Common myeloid progenitor, CD34-positive (primary cell): Measurements from ENCODE around the gene MARK3.

Experiments used
- CTCF ChIA-PET: fragments of 350-600 bp; sonication (Branson Sonifier 250); formaldehyde crosslinking; loops from one replicate; lab custom pipeline; 2021; ENCODE audit warnings: antibody characterized with exemption; lab: Charles Lee
- POLR2A ChIA-PET: fragments of 350-600 bp; sonication (Branson Sonifier 250); formaldehyde crosslinking; loops from one replicate; lab custom pipeline; 2021; ENCODE audit warnings: antibody characterized with exemption; lab: Charles Lee
- DNase-seq, 3 donors: peaks; one replicate each; pipeline versions ENCODE4 v3.0.0 to v3.0.0-alpha.2; 2013
- H3K27ac ChIP-seq, 2 experiments: 1 replicate in 1 of 2; 2 replicates in 1 of 2; pipeline ENCODE4 v1.7.0; 2013; ENCODE audit warnings: inconsistent platforms in 2 of 2, low read length in 2 of 2, mild to moderate bottlenecking in 2 of 2, low read depth in 1 of 2, moderate library complexity in 1 of 2; ENCODE audit not compliant: severe bottlenecking in 2 of 2, insufficient read depth in 1 of 2, poor library complexity in 1 of 2
- H3K27me3 ChIP-seq, 5 experiments: replicated peaks in 2 of 5; 1 replicate in 3 of 5; 2 replicates in 2 of 5; pipeline versions ENCODE4 v1.6.1 to v1.7.0; 2013; ENCODE audit warnings: low read length in 4 of 5, mild to moderate bottlenecking in 2 of 5, moderate library complexity in 2 of 5, inconsistent platforms in 1 of 5; ENCODE audit not compliant: insufficient read depth in 5 of 5, control insufficient read depth in 4 of 5
- H3K36me3 ChIP-seq, 4 experiments: 1 replicate in 2 of 4; 2 replicates in 2 of 4; pipeline versions ENCODE4 v1.6.1 to v1.7.0; 2013; ENCODE audit warnings: low read length in 3 of 4, control low read depth in 1 of 4, mild to moderate bottlenecking in 1 of 4; ENCODE audit not compliant: control insufficient read depth in 4 of 4, insufficient read depth in 4 of 4
- H3K4me1 ChIP-seq, 4 experiments: 1 replicate in 3 of 4; 2 replicates in 1 of 4; pipeline versions ENCODE4 v1.6.1 to v1.7.1; 2013; ENCODE audit warnings: low read length in 3 of 4, mild to moderate bottlenecking in 3 of 4, control low read depth in 1 of 4, inconsistent platforms in 1 of 4, moderate library complexity in 1 of 4; ENCODE audit not compliant: control insufficient read depth in 4 of 4, insufficient read depth in 4 of 4; ENCODE audit errors: control extremely low read depth in 1 of 4
- H3K4me3 ChIP-seq, 7 experiments: 1 replicate in 4 of 7; 2 replicates in 3 of 7; pipeline versions ENCODE4 v1.5.1 to v1.7.0; 2013; ENCODE audit warnings: mild to moderate bottlenecking in 7 of 7, low read length in 6 of 7, moderate library complexity in 6 of 7, inconsistent platforms in 2 of 7, low read depth in 2 of 7, control low read depth in 1 of 7; ENCODE audit not compliant: insufficient read depth in 4 of 7, control insufficient read depth in 1 of 7; ENCODE audit errors: extremely low read depth in 1 of 7
- H3K9me3 ChIP-seq, 5 experiments: 1 replicate in 4 of 5; 2 replicates in 1 of 5; pipeline versions ENCODE4 v1.6.1 to v1.7.1; 2013; ENCODE audit warnings: low read length in 4 of 5, mild to moderate bottlenecking in 2 of 5, inconsistent platforms in 1 of 5, low read depth in 1 of 5, moderate library complexity in 1 of 5; ENCODE audit not compliant: control insufficient read depth in 4 of 5, insufficient read depth in 2 of 5; ENCODE audit errors: control extremely low read depth in 1 of 5
- WGBS: methylation state at CpG from one replicate; pipeline ENCODE4 v1.1.5; 2013; ENCODE audit not compliant: insufficient coverage; 5-methylcytosine and 5-hydroxymethylcytosine counted together

The MARK3 gene

DNA sequence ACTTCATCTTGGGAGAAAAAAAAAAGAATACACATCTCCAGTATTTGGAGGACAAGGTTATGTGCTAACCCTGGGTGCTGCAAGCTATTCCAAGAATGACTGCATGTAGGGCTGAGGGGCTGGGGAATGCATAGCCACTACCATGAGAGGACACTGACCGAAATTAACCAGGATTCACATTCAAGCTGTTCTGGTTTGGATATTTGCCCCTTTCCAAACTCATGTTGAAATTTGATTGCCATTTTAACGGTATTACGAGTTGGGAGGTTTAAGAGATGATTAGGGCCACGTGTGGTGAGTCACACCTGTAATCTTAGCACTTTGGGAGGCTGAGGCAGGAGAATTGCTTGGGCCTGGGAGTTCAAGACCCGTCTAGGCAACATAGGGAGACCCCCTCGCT lies 18.5 kb upstream of the MARK3 start:
- Histone ChIP-seq H3K4me3 (no peak overlapping the region), H3K36me3 (no peaks in the 10 kb centered on the region), H3K27me3 (no peaks in the 10 kb centered on the region), H3K27ac (no peak overlapping the region), H3K4me1 (no peaks in the 10 kb centered on the region), H3K9me3 (peaks cover 0 to 8% (median 4%) of the 10 kb centered on the region in 5 experiments)
- WGBS = 100% methylated on average over 4 of the region's 6 CpGs
- DNase-seq = no peak
- POLR2A ChIA-PET = interaction anchor here (1.7 kb wide), 1 partner anchor 18 kb away, joined by 3 read pairs; the partner anchor contains the start of gene MARK3
- CTCF ChIA-PET = interaction anchor here (1.4 kb wide), 1 partner anchor 11 kb away, joined by 5 read pairs; no protein-coding TSS in a partner anchor

DNA sequence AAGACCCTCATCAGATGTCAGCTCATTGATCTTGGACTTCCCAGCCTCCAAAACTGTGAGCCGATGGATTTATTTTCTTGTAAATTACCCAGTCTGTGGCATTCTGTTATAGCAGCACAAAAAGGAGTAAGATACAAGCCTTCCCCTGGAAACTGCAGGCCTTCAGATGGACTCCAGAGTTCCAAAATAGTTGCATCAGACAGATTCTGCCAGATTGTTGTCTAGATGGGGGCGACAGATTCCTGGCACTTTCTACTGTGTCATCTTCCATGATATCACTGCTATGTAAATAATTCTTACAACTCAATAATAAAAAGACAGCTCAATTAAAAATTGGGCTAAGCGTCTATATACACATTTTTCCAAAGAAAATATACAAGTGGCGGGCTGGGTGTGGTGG lies 17.2 kb upstream of the MARK3 start:
- Histone ChIP-seq H3K4me1 (no peaks in the 10 kb centered on the region), H3K36me3 (no peaks in the 10 kb centered on the region), H3K27ac (no peak overlapping the region), H3K9me3 (peaks cover 0 to under 1% (median 0%) of the 10 kb centered on the region in 5 experiments), H3K4me3 (no peak overlapping the region), H3K27me3 (no peaks in the 10 kb centered on the region)
- no peak for DNase-seq
- ChIA-PET CTCF (interaction anchor here (0.5 to 1.4 kb wide), 4 partner anchors 10 to 64 kb away, joined by 3 to 5 read pairs (median 4); no protein-coding TSS in a partner anchor), POLR2A (interaction anchor here (1.7 kb wide), 1 partner anchor 17 kb away, joined by 3 read pairs; the partner anchor contains the start of gene MARK3)
- 100% methylated on average over 2 of the region's 4 CpGs for WGBS

DNA sequence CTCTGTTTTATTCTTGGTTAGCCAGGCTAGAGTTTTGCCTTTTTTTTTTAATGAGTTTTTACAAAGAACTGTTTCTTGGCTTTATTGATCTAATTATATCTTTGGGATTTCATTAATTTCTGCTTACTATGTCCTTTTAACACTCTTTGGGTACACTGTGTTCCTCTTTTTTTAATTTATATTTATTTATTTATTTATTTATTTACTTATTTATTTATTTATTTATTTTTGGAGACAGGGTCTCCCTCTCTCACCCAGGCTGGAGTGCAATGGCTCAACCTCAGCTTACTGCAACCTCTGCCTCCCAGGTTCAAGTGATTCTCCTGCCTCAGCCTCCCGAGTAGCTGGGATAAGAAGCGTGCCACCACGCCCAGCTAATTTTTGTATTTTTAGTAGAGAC lies 15.1 kb upstream of the MARK3 start:
- no peak overlapping the region for H3K4me3 ChIP-seq
- POLR2A ChIA-PET = interaction anchor here (0.6 kb wide), 2 partner anchors 17 to 32 kb away, joined by 3 to 5 read pairs; no protein-coding TSS in a partner anchor
- H3K27me3 ChIP-seq = no peaks in the 10 kb centered on the region
- CTCF ChIA-PET = interaction anchor here (0.6 to 1.5 kb wide), 6 partner anchors 9 to 575 kb away, joined by 3 to 7 read pairs (median 3); no protein-coding TSS in a partner anchor
- DNase-seq = no peak
- H3K9me3 ChIP-seq = no peaks in the 10 kb centered on the region
- WGBS = 88% methylated on average over 3 of the region's 3 CpGs
- no peak overlapping the region for H3K27ac ChIP-seq
- H3K4me1 ChIP-seq = no peaks in the 10 kb centered on the region
- no peaks in the 10 kb centered on the region for H3K36me3 ChIP-seq

DNA sequence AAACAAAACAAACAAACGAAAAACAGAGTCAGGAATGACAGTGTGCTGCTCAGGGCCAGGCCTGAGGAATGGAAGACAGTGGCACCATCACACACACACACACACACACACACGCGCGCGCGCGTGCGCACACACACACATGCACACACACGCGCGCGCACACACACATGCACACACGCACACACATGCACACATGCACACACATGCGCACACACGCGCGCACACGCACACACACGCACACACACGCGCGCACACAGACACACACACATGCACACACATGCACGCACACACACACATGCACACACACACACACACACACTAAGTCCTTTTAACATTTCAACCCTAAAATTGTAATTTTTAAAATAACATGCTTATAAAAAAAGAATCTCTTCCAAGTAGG lies 13.2 kb upstream of the MARK3 start:
- Histone ChIP-seq H3K27ac (no peak overlapping the region), H3K36me3 (no peaks in the 10 kb centered on the region), H3K27me3 (no peaks in the 10 kb centered on the region), H3K4me3 (no peak overlapping the region), H3K9me3 (no peaks in the 10 kb centered on the region), H3K4me1 (no peaks in the 10 kb centered on the region)
- 100% methylated on average over 1 of the region's 23 CpGs for WGBS
- POLR2A ChIA-PET = no interaction called here
- no peak for DNase-seq
- CTCF ChIA-PET = interaction anchor here (1.0 to 2.4 kb wide), 2 partner anchors 9 to 19 kb away, joined by 3 to 7 read pairs; no protein-coding TSS in a partner anchor

DNA sequence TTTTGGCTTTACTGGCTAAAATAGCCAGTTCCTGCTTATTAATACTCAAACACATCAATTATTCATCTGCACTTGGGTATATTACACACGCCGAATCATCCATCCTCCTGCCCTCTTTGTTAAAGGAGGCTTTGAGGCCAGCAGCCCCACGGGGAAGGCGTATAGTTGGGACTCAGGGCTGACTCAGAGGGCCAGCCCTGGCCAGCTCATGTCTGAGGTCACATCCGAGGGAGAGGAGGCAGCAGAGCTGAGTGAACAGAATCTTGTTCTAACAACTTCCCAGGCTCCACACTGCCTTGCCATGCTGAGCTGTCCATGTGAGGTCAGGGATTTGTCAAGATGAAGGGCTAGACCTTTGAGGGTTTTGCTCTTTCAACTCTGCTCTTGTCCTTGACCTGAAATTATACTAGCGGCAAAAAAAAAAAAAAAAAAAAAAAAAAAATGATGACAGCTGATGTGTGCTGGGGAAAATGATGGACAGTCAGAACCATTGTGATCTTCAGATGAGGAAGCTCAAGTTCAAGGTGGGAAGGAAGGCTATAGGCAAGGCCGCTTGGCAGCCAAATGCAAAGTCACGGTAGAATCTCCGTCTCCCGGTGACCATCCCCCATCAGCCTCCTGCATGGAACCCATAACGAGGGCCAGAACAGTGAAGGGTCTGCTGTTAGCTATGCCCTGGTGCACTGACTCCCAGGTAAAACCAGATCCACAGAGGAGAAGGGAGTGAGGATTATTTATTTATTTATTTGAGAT lies 12.5 kb upstream of the MARK3 start:
- ChIA-PET CTCF (interaction anchor here (1.0 to 2.4 kb wide), 2 partner anchors 10 to 18 kb away, joined by 3 to 7 read pairs; no protein-coding TSS in a partner anchor), POLR2A (interaction anchor here (1.2 kb wide), 1 partner anchor 29 kb away, joined by 3 read pairs; no protein-coding TSS in a partner anchor)
- Histone ChIP-seq H3K27ac (no peak overlapping the region), H3K4me1 (no peaks in the 10 kb centered on the region), H3K36me3 (no peaks in the 10 kb centered on the region), H3K9me3 (no peaks in the 10 kb centered on the region), H3K4me3 (no peak overlapping the region), H3K27me3 (no peaks in the 10 kb centered on the region)
- WGBS = 94% methylated on average over 8 of the region's 11 CpGs
- DNase-seq = no peak

DNA sequence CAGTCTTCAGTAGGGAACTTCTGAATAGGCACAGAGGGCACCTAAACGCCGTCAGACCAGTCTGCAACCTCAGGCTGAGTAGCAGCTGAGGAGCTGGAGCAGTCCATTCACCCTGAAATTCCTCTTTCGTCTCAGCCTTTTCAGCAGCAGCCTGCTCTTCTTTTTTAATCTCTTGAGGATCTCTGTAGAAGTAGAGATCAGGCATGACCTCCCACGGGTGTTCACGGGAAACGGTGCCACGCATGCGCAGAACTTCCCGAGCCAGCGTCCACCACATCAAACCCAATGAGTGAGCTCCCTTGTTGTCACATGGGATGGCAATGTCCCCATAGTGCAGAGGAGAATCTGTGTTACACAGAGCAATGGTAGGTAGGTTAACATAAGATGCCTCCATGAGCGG lies 11.1 kb upstream of the MARK3 start:
- ChIA-PET CTCF (interaction anchor here (0.6 to 2.4 kb wide), 2 partner anchors 17 to 43 kb away, joined by 3 to 7 read pairs; no protein-coding TSS in a partner anchor), POLR2A (no interaction called here)
- Histone ChIP-seq H3K4me1 (no peaks in the 10 kb centered on the region), H3K36me3 (no peaks in the 10 kb centered on the region), H3K27ac (no peak overlapping the region), H3K9me3 (no peaks in the 10 kb centered on the region), H3K27me3 (no peaks in the 10 kb centered on the region), H3K4me3 (no peak overlapping the region)
- no peak for DNase-seq
- 95% methylated on average over 11 of the region's 11 CpGs for WGBS
